Epithelial cell of esophagus (primary cell): ENCODE data around the gene MAP3K9.

ENCODE experiments used
- DNase-seq: peaks from one replicate; pipeline ENCODE4 v3.0.0; 2010; ENCODE audit warnings: low read depth
- H3K4me3 ChIP-seq: 2 replicates; pipeline ENCODE4 v1.5.1; 2011; ENCODE audit warnings: mild to moderate bottlenecking, low read length, control low read depth
- TF ChIP-seq, protein P1 (sequence below): IDR thresholded peaks from 2 replicates; pipeline ENCODE4 v1.5.1; 2011; ENCODE audit warnings: low read depth, mild to moderate bottlenecking, low read length, control low read depth, inconsistent platforms; ENCODE audit not compliant: insufficient read depth; ENCODE audit errors: missing control alignments

MAP3K9 gene

DNA sequence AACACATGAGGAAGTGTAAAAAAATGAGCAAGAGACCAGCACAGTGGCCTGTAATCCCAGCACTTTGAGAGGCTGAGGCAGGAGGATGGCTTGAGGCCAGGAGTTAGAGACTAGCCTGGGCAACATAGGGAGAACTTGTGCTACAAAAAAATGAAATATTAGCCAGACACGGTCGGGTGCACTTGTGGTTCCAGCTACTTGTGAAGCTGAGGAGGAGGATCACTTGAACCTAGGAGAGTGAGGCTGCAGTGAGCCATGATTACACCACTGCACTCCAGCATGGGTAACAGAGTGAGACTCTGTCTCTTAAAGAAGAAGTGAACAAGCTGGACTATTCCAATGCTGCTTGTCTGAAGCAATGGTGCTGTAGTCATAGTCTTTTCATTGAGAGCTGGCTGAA, 36.3 kb upstream of the MAP3K9 start:
- TF ChIP-seq, protein P1, sequence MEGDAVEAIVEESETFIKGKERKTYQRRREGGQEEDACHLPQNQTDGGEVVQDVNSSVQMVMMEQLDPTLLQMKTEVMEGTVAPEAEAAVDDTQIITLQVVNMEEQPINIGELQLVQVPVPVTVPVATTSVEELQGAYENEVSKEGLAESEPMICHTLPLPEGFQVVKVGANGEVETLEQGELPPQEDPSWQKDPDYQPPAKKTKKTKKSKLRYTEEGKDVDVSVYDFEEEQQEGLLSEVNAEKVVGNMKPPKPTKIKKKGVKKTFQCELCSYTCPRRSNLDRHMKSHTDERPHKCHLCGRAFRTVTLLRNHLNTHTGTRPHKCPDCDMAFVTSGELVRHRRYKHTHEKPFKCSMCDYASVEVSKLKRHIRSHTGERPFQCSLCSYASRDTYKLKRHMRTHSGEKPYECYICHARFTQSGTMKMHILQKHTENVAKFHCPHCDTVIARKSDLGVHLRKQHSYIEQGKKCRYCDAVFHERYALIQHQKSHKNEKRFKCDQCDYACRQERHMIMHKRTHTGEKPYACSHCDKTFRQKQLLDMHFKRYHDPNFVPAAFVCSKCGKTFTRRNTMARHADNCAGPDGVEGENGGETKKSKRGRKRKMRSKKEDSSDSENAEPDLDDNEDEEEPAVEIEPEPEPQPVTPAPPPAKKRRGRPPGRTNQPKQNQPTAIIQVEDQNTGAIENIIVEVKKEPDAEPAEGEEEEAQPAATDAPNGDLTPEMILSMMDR: no peak
- H3K4me3 ChIP-seq: no peak overlapping the region
- no peak for DNase-seq

DNA sequence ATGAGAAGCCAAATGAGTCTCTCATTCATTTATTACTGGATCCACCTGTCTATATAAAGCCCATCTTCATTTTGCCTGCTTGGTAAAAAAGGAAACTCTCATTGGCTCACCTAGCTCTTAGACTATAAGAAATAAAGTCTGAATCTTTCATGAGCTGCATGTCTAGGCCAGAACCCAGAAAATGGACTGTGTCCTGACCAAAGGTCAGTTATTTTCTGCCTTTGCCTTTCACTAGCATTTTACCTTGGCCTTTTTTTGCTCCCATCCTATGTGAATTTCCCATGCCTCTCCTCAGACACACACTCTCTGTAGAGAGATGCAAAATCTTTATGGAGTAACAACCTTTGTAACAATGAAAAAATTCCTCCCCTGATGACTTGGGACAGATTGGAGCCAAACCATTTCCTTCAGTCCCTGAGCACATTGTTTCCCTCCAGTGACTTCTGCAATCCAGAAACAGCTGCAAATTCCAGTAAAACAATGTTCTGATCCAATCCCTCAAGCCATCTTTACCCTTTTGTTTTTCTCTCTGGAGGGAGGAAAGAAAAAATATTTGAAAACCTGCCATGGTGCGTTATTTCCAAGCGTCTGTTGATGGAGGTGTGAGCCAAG, 33.6 kb upstream of the MAP3K9 start:
- TF ChIP-seq, protein P1: no peak
- no peak for DNase-seq
- H3K4me3 ChIP-seq: no peak overlapping the region

DNA sequence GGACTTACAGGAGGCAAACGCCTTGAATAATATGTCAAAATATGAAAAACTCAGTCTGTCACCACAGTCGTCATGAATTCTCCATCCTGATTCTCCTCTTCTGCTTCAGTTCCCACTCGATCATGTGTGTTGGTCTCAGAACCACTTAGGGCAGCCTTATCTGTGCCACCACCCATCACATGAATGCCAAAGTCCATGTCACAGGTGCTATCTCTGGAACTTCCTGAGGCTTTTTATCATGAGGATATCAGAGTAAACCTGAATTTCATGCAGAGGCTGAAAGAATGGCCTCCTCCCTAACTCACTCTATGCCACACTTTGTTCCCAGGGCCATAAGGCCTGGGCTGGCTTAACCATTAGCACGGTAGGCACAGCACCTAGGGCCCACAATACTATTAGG, 28.8 kb upstream of the MAP3K9 start:
- no peak for DNase-seq
- TF ChIP-seq, protein P1: no peak
- no peak overlapping the region for H3K4me3 ChIP-seq

DNA sequence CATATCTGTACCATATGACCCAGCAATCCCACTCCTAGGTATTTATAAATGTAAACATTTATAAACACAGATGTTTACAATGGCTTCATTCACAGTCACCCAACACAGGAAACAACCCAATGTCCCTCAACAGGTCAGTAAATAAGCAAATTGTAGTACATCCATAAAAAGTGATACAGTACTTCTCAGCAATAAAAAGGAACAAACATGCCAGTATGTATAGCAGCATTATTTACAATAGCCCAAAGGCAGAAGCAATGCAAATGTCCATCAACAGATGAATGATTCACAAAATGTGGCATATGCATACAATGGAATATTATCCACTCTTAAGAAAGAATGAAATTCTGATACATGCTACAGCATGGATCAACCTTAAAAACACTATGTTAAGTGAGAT, 27.6 kb upstream of the MAP3K9 start:
- peak; percentile 45 for DNase-seq

DNA sequence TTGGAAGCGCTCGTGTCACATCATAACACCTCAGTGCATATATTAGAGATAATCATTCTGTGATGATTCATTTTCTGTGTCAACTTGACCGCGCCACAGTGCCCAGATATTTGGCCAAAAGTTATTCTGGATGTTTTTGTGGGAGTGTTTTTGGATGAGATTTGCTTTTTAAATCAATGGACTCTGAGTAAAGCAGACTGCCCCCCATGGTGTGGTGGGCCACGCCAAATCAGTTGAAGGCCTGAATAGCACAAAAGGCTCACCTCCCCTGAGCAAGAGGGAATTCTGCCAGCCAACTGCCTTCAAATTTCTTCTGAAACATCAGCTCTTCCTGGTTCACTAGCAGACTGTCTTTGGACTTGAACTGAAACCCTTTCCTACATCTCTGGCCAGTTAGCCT, 24.6 kb upstream of the MAP3K9 start:
- H3K4me3 ChIP-seq: no peak overlapping the region
- TF ChIP-seq, protein P1: no peak
- DNase-seq: no peak

More for the DNA sequence above, 27.6 kb upstream of the MAP3K9 start:
- H3K4me3 ChIP-seq: no peak overlapping the region
- TF ChIP-seq, protein P1: no peak

DNA sequence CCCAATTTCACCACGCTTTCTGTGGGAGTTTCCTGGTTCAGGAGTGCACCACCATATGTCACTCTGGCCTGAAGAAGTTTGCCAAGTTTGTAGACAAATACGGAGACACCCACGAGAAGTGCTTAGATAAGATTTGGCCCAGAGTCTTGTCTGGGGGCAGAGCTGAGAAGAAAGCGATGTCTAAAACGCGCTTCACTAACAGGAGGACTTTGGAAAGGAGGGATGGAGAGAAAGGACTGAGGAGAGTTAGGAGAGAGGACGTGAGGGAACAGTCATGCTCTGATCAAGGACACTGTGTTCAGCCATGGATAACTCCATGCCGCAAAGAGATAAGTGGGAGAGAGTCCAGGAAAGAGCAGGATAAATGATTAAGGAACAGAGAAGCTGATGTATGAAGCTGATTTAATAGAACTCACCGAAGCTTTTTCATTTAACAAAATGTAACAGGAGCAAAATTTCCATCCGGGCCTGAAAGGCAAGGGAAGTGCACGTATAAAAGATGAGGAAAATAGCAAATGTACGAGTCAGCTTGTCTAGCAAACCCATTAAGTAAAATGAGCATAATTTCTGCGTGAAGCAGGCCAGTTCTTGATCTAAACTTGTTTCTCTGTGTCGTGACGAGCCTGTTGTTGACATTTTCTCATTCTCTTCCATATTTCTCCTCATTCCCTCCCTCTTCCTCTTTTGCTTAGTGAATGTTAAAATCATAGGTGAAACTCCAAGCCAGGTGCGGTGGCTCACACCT, 23.4 kb upstream of the MAP3K9 start:
- TF ChIP-seq, protein P1: no peak
- no peak overlapping the region for H3K4me3 ChIP-seq
- DNase-seq: peak; percentile 69

DNA sequence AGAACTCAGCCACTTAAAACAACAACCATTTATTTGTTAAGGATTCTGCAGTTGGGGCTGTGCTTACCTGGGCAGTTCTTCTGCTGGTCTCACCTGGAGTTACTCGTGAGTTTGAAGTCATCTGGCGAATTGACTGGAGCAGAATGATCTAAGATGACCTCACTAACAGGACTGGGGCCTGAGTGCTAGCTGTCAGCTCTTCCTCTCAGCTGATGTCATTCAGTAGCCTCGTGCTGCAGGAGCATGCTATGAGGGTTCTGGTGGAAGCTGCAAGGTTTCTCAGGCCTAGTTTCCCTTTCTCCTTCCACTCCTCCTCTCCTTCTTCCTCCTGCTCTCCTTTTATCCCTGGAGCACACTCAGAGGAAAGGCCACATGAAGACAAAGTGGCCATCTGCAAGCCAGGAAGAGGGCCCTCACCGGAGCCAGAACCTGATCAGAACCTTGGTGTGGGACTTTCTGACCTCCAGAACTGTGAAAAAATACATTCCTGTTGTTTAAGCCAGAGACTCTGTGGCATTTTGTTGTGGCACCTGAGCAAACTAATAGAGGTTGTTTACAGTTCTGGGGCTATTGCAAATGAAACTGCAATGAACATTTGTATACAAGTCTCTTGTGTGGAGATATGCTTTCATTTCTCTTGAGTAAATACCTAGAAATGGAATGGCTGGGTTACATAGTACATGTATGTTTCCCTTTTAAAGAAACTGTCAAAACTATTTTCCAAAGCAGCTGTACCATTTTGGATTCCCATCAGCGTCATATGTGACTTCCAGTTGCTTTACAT, 21.9 kb upstream of the MAP3K9 start:
- TF ChIP-seq, protein P1: no peak
- DNase-seq: no peak
- no peak overlapping the region for H3K4me3 ChIP-seq
